NCI-H187 treated with DMSO at 0.1 percent for 48 hours (cell line): Measurements from ENCODE around the gene MEST.
"Not testable (repeated sequence)": the region's sequence is repeated elsewhere in the genome, so short reads cannot be mapped to it uniquely, and the experiment has no call there.

ENCODE experiments used
- DNase-seq: peaks from one replicate; lab custom pipeline; 2025; lab: John Stamatoyannopoulos, UW

Gene MEST

DNA sequence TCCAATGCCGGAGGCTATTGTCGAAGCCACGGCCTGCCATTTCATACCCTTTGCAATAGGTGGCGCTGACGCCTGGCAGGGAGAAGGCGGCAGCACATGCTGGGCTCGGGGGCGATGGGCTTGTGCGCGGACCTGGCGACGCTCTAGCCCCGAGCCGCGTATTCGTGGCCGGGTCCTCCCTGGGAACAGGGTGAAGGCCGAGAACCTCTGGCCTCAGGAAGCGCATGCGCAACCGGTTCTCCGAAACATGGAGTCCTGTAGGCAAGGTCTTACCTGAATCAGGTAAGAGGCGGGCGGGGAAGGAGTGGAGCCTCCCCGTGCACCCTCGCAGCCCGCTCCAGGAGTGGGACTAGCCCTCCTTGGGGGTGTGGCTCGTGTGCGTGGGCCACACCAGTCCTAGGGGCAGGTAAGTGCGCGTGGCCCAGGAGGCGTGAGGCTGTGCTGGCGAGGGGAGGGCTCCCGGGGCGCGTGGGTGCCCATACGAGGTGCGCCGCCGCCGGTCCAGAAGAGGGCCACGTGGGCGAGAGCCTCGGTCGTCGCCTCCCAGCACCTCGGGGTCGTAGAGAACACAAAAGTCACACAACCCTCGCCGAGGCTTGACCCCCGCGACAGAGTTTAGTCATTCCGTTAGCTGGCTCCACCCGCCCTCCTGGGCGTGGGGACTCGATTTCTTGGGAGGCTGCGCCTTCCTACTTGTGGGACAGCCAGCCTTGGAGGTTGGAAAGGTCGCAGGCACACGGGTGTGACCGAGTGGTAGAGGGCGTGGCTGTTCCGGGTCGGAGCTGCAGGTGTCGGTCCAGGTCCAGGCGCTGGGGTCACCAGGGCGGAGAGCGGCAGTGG is 5.6 kb upstream of the MEST start:
- DNase-seq: no peak

DNA sequence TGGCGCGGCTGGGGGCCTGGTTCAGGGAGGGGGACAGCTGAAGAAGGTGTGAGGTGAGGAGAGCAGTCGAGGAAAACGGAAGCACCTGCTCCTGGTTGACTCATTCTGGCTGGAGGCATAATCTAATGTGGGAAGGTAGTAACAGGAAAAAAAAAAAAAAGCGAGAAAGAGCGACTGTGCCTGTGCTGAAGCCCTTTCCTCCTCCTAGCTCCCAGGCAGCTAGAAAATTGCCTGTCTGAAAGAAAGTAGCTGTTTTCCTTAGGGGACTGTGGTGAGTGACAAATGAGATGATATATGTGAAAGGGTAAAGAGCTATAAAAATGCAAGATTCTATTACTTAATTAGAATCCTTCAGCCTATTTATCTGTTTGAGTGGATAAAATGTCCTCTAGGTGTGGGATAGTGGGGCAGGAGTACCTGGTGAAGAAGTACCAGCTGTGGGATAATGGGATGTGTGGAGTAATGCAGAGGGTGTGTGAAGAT is 4.9 kb upstream of the MEST start:
- DNase-seq: no peak

DNA sequence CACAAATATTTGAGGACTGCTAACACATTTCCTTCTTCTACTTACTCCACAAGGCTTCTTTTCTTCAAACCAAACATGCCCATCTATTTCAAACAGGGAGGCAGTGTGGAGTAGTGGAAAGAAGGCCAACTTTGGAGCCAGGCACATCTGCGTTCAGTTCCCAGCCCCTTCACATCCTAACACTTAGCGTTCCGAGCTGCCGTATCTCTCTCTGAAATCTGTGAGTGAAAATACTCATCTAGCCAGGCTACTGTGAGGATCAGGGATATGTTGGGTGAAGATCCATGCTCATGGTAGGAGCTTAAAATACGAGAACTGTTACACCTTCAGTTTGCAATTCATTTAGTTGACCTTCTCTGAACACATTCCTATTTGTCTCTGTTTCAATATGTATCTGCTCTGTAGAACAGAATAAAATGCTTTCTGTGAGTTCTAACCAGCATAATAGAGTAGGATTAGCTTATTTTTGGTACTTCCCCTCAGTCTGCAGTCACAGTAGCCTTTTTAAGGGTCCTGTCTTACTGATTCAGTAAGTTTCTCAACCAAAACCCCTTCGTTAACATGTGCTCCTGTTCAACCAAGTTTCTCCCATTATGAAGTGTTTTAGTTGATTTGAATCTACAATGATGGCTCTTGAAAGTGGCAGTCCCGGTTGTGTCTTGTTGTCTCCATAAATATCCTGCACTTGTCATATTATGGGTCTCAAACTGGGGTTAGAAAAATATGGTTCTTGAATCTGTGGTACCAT is 3.3 kb upstream of the MEST start:
- no peak for DNase-seq

DNA sequence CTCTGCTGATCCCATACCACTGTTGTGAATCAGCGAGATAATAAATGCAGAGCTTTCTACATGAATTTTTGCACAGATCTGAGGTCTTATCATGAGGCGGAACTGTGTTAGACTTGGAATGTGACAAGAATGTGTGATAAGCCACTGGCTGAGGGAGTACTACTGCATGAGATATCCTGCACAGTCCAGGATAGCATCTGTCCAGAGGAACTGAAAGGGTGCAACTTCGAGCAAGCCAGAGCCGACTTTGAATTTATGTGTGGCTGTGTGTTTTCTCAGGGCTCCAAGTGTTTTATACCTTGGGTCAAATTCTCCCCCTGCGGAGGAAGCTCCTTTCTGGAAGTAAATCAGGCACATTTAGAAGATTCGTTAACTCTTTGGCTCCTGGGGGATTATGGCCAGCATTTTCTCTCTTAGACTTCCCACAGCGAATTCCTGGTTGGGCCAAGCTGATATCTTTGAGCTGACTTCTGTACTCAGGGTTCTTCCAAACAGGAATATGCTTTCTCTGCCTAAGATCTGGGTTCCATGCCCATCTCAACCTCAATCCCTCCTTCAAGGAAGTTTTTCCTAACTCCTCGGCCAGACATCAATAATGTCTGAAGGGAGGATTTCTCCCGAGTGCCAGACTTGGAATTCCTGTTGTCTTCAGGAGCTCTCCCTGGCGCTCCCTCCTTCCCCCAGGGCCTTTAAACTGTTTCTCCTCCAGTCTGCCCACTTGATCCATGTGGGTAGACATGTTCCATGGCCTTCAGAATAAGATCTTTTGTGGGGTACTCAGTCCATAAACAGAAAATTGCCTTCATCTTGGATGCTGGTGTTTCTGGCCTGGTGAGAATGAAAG is 2.5 kb upstream of the MEST start:
- DNase-seq: no peak

DNA sequence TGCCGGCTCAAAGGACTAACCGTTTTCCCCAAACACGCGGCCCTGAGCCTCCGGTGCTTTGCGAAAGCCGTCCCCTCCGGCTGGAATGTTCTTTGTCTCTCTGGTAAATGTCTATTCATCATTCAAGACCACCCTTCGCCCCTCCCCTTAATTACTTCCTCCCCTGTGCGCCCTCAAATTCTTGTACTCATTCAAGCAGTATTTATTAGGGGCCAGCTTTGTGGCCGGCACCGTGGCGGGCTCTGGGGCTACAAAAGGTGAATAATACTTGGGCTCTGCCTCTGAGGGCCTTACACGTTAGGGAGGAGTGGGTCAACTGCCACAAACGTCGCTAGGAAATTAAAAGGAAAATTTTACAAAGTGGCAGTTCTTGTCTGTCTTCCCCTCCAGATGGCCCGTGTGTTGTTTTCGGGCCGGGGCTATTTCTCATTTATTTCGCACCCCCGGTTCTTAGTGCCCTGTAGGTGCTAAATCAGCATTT is 1.5 kb upstream of the MEST start:
- no peak for DNase-seq

DNA sequence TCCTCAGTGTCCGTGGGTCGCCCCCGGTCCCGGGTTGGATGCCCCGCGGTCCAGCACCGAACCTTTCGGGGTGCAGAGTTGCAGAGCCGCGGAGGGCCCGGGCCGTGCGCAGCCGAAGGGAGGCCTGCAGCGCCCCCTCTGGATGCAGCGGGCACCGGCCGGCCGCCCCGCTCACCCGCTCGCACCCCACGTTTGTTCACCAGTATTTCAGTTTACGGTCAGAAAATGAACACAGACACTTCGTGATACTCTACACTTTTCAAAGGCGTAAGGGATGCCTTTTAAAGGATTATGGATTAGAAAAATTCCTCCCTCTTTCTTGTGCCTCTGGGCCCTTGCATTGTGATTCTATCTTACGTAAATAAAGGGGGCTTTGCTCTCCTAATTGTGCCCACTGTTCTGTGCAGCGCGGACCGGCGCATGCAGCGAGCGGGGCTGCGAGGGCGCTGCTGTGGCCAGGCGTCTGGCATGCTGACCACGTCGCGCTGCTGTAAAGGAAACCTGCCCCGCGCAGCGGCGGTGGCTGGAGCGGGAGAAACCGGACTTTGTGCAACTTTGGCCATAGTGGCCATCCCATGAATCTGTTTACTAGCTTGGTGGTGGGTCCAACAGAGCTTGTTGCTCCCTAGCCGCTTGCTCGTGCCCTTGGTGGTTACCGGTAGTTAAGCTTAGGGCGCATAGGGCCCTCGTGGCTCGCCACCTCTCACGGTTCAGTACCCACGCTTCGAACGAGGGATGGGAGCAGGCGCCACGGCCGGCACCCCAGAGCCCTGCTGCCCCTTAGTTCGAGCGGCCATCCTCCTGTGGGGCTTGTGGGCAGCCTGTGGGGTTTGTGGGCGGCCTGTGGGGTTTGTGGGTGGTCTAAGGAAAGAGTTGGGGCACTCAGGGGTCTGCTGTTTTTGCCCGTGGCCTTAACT is 739 bp upstream of the MEST start:
- DNase-seq: no peak

DNA sequence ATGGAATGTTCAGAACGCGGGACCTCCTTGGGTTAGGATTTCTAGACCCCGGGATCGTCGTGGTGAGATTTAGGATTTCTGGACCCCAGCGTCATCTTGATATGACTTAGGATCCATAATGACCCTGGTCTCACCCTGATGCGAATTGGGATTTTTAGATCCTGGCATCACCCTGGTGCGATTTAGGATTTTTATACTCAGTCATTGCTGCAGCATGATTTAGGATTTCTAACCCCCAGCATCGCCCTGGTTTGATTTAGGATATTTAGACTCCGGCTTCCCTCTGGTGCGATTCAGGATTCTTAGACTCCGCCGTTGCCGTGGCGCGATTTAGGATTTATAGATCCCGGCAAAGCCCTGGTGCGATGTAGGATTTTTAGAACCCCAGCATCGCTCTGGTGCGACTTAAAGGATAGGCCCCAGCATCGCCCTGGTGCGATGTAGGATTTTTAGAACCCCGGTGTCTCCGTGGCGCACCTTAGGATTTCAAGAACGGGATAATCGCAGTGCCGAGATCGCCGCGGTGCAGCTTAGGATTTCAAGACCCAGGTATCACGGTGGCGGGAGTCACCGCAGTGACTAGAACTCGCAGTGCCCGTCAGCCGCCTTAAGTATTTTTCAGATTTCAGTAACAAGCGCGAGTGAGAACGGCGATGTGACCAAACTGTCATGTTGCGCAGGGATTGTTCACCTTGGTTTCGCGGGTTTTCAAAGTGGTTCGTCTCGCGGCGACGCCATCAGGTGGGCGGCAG is 814 bp downstream of the MEST start:
- DNase-seq: no peak

DNA sequence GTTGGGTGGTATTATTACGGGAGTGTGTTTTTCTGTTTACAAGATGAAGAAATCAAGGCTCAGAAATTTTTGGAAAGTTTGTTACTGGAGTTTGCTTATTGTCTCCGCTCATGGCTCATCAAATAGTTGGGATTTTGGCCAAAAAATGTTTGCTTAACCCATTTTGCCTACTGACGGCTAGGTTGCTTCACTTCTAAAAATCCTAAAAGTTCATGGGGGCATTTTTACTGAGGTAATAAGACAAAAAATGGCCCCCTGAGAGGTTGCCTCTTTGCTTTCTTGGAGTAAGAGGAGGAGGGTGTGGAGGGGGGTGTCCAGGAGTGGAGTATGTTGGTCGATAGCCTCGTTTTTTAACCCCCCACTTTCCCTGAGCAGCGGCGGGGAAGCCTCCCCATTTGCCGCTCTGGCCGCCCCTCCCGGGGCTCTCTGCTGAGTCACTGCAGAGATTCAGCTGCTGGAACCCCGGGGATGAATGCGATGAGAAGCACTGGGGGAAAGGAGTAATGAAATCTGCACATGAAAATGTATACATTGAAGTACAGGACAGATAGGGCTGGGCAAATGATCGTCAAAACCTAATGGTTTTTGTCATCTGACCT is 1.5 kb downstream of the MEST start:
- no peak for DNase-seq

DNA sequence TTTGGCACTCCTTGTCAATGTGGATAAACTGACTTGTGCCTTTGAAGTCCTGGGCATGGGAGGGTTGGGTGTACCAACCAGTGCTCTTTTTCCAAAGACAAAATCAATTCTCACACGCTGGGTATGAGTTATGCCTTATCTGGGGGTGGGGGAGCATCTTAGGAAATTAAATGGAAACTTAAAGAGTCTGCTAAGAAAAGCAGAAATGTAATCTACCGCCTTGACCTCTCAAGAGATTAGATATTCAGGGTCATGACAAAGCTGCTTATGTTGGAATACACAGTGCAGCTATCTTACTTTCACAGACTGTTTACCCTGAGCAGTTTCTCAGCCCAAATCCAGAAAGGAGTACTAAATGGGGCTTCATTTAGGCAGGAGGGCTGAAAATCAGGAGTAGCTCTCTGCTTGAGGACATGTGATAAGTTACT is 2.6 kb downstream of the MEST start:
- DNase-seq: no peak

DNA sequence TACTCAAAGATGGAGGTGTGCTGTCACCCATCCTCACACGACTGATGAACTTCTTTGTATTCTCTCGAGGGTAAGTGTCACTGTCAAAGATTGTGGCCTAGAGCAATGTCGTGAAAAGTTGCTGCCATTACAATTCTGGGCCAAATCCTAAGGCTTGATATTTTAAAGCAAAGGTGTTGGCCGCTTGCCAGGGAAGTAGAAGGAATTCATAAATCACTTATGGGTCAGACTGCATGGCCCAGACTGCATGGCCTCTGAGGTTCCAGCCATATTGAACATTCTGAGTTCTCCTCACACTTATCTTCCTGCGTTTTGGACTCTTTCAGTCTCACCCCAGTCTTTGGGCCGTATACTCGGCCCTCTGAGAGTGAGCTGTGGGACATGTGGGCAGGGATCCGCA is 8.6 kb downstream of the MEST start:
- DNase-seq: no peak

DNA sequence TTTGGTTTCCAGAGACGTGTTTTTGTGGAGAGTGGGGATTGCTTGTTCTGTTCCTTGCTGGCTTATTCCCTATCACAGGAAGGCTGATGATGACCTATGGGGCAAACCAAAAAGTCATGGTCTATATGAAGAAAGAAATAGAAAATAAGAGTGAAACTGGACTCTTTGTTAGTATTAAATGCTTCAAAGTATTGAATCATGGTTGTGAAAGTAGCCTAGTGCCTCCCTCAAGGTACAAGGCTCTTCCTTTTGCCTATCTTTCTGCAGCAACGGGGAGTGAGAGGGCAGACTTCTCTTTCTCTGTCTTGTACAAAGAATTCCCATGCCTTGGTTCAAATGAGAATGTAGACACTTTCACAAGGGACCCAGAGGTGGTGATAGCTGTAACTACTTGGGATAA is 9.0 kb downstream of the MEST start:
- DNase-seq: no peak

DNA sequence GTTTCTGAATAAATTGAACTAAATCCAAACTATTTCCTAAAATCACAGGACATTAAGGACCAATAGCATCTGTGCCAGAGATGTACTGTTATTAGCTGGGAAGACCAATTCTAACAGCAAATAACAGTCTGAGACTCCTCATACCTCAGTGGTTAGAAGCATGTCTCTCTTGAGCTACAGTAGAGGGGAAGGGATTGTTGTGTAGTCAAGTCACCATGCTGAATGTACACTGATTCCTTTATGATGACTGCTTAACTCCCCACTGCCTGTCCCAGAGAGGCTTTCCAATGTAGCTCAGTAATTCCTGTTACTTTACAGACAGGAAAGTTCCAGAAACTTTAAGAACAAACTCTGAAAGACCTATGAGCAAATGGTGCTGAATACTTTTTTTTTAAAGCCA is 13.9 kb downstream of the MEST start:
- DNase-seq: no peak

DNA sequence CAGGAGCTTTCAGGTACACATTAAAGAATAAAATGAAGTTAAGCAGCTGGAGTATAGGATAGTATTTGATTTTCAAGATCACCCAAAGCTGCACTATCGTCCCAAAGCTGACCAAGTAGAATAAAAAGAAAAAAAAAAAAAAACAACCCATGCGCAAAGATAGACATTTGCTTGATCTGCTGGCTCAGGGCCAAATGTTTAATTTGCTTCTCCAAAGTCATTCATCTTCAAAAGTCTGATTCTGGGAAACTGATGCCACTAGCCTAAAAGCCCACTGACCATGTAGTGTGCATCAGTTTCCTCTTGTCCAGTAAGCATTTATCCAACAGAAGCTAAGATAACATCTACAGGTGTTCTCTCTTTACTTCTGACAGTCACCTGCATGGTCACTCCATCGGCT is 14.5 kb downstream of the MEST start:
- DNase-seq: no peak

DNA sequence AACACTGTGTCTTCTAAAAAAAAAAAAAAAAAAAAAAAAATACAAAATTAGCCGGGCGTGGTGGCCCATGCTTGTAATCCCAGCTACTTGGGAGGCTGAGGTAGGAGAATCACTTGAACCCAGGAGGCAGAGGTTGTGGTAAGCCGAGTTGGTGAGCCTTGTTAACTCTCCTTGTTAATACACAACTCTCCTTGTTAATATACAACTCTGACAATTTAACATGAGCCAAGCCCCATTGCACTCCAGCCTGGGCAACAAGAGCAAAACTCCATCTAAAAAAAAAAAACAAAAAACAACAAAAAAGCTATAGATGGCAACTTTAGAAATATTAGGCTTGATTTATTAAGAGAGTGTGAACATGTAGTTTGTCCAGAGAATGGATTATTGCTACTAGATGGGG is 20.2 kb downstream of the MEST start:
- DNase-seq: not testable (repeated sequence)

DNA sequence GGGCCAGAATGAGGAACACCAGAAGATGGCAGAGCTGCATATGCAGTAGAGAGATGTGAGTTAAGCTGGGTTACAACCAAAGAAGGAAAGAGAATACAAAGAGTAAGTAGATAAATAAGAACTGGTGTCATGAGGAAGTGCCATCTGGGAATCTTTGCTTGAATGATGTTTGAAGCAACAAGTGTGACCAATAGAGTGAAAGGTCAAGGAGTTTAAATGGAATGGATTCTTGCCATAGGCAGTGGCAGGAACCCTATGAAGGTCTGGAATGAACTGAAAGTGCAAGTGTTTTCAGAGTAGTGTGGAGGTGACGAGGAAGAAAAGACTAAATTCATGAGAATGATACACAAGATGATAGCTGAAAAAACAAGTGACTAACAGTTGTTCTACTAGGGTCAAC is 21.6 kb downstream of the MEST start:
- no peak for DNase-seq

DNA sequence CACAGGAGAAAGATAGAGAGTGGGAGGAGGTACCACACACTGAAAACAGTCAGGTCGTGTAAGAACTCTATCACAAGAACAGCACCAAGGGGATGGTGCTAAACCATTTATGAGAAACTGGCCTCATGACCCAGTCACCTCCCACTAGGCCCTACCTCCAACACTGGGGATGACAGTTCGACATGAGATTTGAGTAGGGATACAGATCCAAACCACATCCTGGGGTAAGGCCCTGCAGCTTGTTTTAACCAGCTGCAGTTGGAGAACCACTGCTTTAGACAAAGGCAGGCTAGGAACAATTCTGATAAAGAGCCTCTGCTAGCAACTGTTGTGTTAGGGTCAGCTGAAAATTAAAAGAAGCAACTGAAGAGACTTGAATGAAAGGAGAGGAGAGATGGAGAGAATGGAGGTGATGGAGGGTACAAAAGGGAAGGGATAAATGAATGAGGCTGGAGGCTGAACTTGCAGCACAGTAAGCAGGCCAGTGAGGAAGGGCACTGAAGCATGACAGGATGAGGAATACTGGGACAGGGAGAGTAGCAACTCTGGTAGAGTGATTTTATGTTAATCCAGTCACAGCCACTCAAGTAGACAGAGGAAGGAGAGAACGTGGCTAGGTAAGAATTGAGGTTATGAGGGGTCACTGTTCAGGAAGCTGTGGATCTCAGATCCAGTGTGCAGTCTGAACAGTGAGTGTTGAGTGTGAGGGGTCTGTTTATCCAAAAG is 23.6 kb downstream of the MEST start:
- no peak for DNase-seq

DNA sequence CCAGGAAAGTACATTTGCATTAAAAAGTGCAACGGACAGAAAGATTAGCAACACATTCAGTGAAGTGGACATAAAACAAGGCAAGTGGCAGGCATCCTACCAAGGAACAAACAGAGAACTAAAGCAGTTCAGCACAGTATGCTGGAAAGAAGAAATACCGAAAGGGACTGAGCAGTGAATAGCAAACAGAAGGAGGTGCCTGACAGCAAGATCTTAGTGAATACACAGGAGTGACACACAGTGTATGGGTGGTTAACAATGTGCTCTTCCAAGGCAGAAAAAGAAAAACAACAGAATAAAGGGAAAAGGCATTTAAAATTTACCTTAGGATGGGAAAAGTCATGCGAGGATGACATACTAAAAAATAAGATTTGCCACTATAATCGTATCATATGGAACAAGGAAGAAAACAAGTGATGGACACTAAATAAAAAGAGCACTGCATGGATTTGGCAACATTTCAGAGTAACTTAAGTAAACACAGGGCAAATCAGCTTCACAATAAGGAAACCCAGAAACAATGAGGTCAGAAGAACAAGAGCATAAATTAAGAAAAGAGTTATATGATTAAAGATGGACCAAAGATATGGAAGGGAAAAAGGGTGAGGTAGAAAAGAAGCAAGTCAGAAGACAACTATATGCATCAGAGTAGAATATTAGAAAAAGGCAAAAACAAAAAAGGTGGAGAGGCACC is 29.5 kb downstream of the MEST start:
- DNase-seq: no peak

DNA sequence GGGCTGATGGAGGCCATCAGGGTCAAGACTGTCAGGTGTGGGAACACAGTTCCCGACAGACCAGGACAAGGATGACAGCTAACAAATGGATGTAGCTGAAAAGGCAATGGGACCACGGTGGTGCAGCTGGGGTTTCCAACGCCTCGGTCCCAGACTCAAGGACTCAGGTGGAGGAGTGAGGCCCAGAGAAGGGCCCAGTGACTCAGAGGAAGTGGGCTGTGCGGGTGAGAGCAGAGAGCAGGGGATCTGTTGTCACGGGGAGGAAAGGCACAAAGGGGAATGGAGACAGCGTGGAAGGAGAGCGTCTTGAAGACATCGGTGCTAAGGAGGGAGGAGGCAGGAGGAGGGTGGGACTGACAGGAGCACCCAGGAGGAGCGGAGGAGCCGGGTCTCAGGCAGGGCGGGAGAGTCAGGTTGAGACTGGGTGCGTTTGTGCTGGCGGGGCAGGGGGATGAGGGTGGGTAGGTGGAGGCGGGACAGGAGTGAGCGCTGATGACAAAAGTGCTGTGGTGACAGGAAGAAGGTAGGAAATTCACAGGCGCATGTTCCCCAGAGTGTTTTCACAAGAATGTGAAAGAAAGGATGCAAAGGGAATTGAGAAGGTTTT is 31.7 kb downstream of the MEST start:
- DNase-seq: not testable (repeated sequence)
